ENCODE data around the gene NAALAD2. TPM values are rescaled to one million over a fixed set of nuclear protein-coding genes. Genes with fewer than 3 reads are reported as not detected.

NAALAD2 gene
- total and polyA plus RNA-seq, 2 of the 8 experiments (the other 6 are each of a cell fraction or from before 2014, with no cell fraction given) = 2.6 to 3.9 TPM

GRCh38 chr11:90241414-90241813, 107.0 kb downstream of the NAALAD2 start (continued):
- TF ChIP-seq ASH2L (IDR thresholded peaks at IDR 0.05; ENCODE audit: low read length) (no peak), EP300 (IDR thresholded peaks at IDR 0.05; ENCODE audit: borderline replicate concordance in 1 of 2, low read depth in 2 of 2, low read length in 2 of 2) (no peak), SIN3A (conservative IDR thresholded peaks at IDR 0.05 in 1 of 2, IDR thresholded peaks at IDR 0.05 in 1 of 2; ENCODE audit: low read depth in 1 of 2, low read length in 2 of 2) (no peak)

Small RNA genes lying within 50 kb of the gene (small RNA-seq; reads per million reads assigned to genes)
- gene RF00275 (ENCODE audit: insufficient read depth) = not detected

Other genes starting within 250 kb of the NAALAD2 start
- not detected in 2 replicates for gene TRIM49D1, start 212.4 kb upstream of the NAALAD2 start, total RNA-seq (2021; fragmentation: NEBNext Ultra II Directional; extraction: Animal tissue kit (Norgen Biotek cat#: 25700))
- gene TRIM49D1, start 212.4 kb upstream of the NAALAD2 start, polyA plus RNA-seq (2011; rRNA removed) = not detected in 2 replicates
- gene TRIM49D2, start 210.6 kb upstream of the NAALAD2 start, total RNA-seq (2021; fragmentation: NEBNext Ultra II Directional; extraction: Animal tissue kit (Norgen Biotek cat#: 25700)) = not detected in 2 replicates
- gene TRIM49D2, start 210.6 kb upstream of the NAALAD2 start, polyA plus RNA-seq (2011; rRNA removed) = not detected in 2 replicates
- not detected in 2 replicates for gene TRIM64, start 168.6 kb upstream of the NAALAD2 start, total RNA-seq (2021; fragmentation: NEBNext Ultra II Directional; extraction: Animal tissue kit (Norgen Biotek cat#: 25700))
- gene TRIM64, start 168.6 kb upstream of the NAALAD2 start, polyA plus RNA-seq (2011; rRNA removed) = not detected in 2 replicates
- not detected in 2 replicates for gene TRIM49C, start 103.6 kb upstream of the NAALAD2 start, total RNA-seq (2021; fragmentation: NEBNext Ultra II Directional; extraction: Animal tissue kit (Norgen Biotek cat#: 25700))
- gene TRIM49C, start 103.6 kb upstream of the NAALAD2 start, polyA plus RNA-seq (2011; rRNA removed) = not detected in 2 replicates
- not detected in 2 replicates for gene UBTFL1, start 48.7 kb upstream of the NAALAD2 start, total RNA-seq (2021; fragmentation: NEBNext Ultra II Directional; extraction: Animal tissue kit (Norgen Biotek cat#: 25700))
- gene UBTFL1, start 48.7 kb upstream of the NAALAD2 start, polyA plus RNA-seq (2011; rRNA removed) = not detected in 2 replicates
- gene CHORDC1, start 88.4 kb downstream of the NAALAD2 start, total RNA-seq (2021; fragmentation: NEBNext Ultra II Directional; extraction: Animal tissue kit (Norgen Biotek cat#: 25700)) = 96.6 and 97.1 TPM in 2 replicates
- 28.9 and 29.1 TPM in 2 replicates for gene CHORDC1, start 88.4 kb downstream of the NAALAD2 start, polyA plus RNA-seq (2011; rRNA removed)